Measurements from ENCODE around the gene SYT11.
"Not testable (repeated sequence)": the region's sequence is repeated elsewhere in the genome, so short reads cannot be mapped to it uniquely, and the experiment has no call there.

The SYT11 gene

DNA sequence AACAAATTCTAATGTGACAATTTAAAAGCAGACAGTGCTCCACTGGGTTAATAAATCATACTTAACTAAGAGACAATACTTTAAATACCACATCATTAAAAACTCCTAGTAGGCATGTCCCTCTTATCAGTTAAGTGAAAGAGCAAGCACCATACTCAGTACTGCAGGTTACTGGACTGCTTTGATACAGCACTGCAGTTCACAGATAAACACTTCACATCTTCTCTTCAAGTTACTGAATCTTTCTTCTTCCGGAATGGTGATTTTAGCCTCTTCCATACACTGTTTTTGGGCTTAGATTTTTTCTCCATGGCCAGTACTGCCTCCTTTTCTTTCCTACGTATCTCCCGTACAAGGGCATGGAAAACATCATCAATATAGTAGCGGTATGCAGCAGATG, 40.8 kb downstream of the SYT11 start:
- H3K36me3 Mint-ChIP-seq (ENCODE audit: low read depth), result peaks cover 41% of the 10 kb centered on the region
- no peak for ATAC-seq
- H3K9me3 Mint-ChIP-seq, result no peaks in the 10 kb centered on the region
- no peak overlapping the region for H3K27ac Mint-ChIP-seq
- no peak for DNase-seq
- no peaks in the 10 kb centered on the region for H3K4me1 Mint-ChIP-seq
- H3K4me3 Mint-ChIP-seq, result no peak overlapping the region
- no peaks in the 10 kb centered on the region for H3K27me3 Mint-ChIP-seq

DNA sequence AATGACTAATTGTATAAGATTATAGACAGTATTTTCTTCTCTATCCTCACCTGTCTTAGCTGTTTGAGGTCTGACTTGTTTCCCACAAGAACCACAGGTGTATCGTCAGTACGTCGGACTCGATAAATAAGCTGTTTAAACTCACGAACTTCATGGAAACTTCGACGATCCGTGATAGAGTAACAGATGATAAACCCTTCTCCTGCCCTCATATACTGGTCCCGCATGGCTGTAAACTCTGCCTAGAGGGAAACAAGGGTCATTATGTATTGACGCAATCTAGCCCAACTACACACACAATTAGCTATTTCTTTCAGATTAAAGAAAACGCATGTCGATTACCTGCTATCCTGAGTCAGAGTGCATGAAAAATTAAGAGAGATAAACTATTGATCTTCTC, 44.9 kb downstream of the SYT11 start:
- H3K36me3 Mint-ChIP-seq (ENCODE audit: low read depth), result peaks cover 44% of the 10 kb centered on the region

DNA sequence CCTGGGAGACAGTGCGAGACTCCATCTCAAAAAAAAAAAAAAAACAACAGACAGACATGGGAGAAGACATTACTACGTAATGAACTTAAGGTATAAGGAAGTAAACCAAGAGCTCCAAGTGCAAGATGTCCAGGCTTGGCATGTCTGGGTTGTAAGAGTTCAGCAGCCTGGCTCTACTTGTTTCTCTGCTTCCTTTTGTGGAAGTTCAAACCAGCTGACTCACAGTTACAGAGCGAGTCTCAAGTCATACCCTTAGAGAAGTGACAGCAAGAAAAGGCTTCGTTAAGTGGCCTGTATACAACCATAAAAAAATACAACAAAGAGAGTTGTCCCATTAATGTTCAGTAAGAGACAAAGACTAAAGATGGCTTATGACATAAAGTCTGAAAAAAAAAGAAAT, 50.5 kb downstream of the SYT11 start:
- DNase-seq, result no peak
- no peak for ATAC-seq
- Mint-ChIP-seq H3K36me3 (ENCODE audit: low read depth) (peaks cover 52% of the 10 kb centered on the region), H3K4me3 (peak overlapping the region; percentile 87), H3K4me1 (peaks cover 27% of the 10 kb centered on the region), H3K27me3 (no peaks in the 10 kb centered on the region), H3K27ac (peak overlapping the region; percentile 90), H3K9me3 (no peaks in the 10 kb centered on the region)

More for the DNA sequence above, 44.9 kb downstream of the SYT11 start:
- no peak for ATAC-seq
- Mint-ChIP-seq H3K9me3 (no peaks in the 10 kb centered on the region), H3K27me3 (no peaks in the 10 kb centered on the region), H3K4me1 (peaks cover under 1% of the 10 kb centered on the region), H3K27ac (no peak overlapping the region), H3K4me3 (no peak overlapping the region)
- no peak for DNase-seq

DNA sequence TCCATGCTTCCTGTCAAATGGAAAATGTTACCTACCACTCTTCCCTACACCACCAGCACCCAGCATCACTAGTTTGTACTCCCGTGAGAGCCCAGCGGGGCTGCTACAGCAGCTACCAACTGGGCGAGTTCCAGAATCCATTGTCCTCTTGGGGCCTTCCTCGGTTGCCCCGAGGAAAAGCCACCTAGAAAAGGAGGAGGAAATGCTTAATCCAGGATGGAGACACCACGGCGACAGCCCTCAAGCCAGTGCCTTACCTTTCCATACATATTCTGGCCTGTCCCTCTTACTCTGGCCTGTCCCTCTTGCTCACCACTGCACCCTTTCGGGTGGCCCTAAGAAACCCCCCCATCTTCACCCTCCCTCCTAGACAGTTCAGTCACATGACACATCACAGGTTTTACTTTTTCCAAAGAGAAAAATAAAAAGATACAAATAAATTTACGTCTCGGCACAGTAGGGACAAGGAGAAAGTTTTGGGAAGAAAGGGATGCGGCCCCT, 51.3 kb downstream of the SYT11 start:
- Mint-ChIP-seq H3K36me3 (ENCODE audit: low read depth) (peaks cover 57% of the 10 kb centered on the region), H3K4me1 (peaks cover 27% of the 10 kb centered on the region)
- ATAC-seq, result no peak

DNA sequence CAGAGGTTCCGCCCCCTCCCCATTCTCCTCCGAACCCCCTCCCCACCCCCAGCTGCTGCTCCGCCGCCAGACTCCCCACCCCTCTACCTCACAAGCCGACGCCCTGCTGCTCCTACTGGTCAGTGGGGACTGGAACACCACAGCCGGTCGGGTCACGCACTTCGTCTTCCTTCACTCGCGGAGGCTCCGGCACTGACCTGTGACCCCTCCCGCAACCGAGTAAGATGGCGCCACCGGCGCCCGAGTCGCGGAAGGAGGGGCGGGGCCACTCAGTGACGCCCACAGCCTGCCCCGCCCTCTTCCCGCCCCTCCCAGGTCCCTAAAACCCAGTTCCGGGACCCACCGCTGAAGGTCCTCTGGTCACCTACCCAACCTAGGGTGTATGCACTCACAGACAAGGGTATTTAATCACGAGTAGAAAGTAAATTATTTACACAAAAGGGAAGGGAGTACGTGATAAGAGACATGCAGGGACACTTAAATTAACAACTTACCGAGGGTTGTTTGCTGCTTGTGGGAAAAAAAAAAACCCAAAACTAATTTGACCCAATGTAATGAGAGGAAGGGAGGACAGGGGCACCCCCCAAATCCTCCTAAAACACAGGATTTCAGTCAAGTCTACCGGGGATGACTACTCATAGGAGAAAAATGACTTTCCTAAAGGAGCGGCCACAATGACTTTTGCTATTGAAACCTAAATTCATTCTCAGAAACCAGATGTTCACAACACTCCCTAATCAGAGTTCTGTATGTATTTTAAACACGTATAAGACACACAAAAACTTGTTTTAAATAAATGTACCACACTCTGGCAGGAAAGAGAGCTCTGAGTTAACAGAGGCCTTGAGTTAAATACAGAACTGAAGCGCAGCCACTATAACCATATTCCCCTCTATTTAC, 52.0 kb downstream of the SYT11 start, which contains the start of gene RIT1:
TSS of gene RIT1 (minus strand) at position 194 of the 900 bp plus-strand sequence. CDS start 588 bp downstream, outside the sequence.
- Mint-ChIP-seq H3K4me3 (peak within 1 kb of the TSS; percentile 87), H3K27ac (peak within 1 kb of the TSS; percentile 90), H3K27me3 (no peaks in the 10 kb centered on the region), H3K9me3 (no peaks in the 10 kb centered on the region), H3K4me1 (peaks cover 27% of the 10 kb centered on the region), H3K36me3 (ENCODE audit: low read depth) (peaks cover 62% of the 10 kb centered on the region)
- DNase-seq, result peak; percentile 90
- ATAC-seq, result peak; percentile 85

More for the DNA sequence above, 51.3 kb downstream of the SYT11 start:
- no peaks in the 10 kb centered on the region for H3K9me3 Mint-ChIP-seq
- peak; percentile 15 for DNase-seq
- no peaks in the 10 kb centered on the region for H3K27me3 Mint-ChIP-seq
- H3K4me3 Mint-ChIP-seq, result peak overlapping the region; percentile 87
- H3K27ac Mint-ChIP-seq, result peak overlapping the region; percentile 90

DNA sequence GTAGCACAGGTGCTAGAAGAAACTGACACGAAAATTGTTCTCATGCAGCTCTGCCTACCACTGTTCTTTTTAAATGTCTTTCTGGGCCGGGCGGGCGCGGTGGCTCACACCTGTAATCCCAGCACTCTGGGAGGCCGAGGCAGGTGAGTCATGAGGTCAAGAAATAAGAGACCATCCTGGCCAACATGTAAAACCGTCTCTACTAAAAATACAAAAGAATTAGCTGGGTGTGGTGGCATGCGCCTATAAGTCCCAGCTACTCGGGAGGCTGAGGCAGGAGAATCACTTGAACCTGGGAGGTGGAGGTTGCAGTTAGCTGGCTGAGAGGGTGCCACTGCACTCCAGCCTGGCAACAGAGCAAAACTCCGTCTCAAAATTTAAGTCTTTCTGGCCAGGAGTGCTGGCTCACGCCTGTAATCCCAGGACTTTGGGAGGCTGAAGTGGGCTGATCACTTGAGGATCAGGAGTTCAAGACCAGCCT, 52.7 kb downstream of the SYT11 start:
- Mint-ChIP-seq H3K36me3 (ENCODE audit: low read depth) (peaks cover 69% of the 10 kb centered on the region), H3K4me3 (peak overlapping the region; percentile 87), H3K4me1 (peaks cover 27% of the 10 kb centered on the region), H3K27ac (peak overlapping the region; percentile 90), H3K27me3 (no peaks in the 10 kb centered on the region), H3K9me3 (no peaks in the 10 kb centered on the region)
- no peak for ATAC-seq
- peak; percentile 9 for DNase-seq

DNA sequence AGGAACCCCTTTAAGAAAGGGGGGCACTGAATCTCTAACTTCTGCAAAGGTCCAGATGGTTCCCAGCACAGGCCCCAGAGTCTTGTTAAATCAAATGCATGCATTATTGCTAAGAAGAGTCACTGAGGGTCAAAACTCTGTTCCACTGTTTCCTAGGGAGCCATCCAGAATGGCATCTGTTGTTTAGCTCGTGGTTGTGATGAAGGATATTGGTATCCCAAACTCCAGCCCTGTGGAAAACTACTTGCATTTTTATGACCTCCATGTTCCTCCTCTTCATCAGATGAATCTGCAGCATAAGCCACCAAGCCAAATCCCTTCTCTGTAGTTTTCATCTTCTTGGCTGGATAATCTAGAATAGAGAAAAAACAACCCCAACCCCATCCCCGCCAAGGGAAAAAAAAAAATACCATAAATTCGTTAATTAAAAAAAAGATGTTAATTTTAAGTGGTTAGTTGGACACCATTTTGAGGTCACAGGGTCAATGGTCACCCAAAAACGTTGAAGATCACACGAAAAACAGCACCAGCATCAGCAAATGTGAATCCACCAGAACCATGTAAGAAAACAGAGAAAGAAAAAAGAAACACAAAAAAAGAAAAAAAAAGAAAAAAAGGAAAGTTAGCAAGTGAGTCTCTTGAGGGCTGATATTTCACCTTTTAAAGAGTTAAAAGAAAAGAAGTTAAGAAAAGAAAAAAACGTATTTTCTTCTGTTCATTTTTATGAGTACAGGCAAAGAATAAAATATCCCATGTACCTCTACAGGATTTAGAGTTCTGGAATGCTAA, 54.8 kb downstream of the SYT11 start:
- ATAC-seq (no peak), DNase-seq (no peak)
- Mint-ChIP-seq H3K4me3 (no peak overlapping the region), H3K4me1 (peaks cover 30% of the 10 kb centered on the region), H3K27ac (no peak overlapping the region), H3K36me3 (ENCODE audit: low read depth) (peaks cover 70% of the 10 kb centered on the region), H3K9me3 (no peaks in the 10 kb centered on the region), H3K27me3 (no peaks in the 10 kb centered on the region)

DNA sequence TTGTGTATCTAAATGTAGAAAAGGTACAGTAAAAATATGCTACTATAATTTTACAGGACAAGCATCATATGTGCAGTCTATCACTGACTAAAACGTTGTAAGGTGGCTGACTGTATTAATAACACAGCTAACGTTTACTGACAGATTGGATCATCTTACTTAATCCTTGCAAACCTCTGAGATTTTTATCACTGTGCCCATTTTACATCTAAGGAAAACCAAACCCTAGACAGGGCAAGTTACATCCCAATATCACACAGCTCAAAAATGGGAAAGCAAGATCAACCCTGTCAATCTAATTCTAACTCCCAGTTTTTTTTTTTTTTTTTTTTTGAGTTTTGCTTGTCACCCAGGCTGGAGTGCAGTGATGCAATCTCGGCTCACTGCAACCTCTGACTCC, 59.3 kb downstream of the SYT11 start:
- H3K4me3 Mint-ChIP-seq, result no peak overlapping the region
- no peak overlapping the region for H3K27ac Mint-ChIP-seq
- peaks cover 74% of the 10 kb centered on the region for H3K36me3 Mint-ChIP-seq (ENCODE audit: low read depth)
- peaks cover 5% of the 10 kb centered on the region for H3K4me1 Mint-ChIP-seq
- DNase-seq (no peak), ATAC-seq (no peak)
- H3K9me3 Mint-ChIP-seq, result no peaks in the 10 kb centered on the region
- H3K27me3 Mint-ChIP-seq, result no peaks in the 10 kb centered on the region

DNA sequence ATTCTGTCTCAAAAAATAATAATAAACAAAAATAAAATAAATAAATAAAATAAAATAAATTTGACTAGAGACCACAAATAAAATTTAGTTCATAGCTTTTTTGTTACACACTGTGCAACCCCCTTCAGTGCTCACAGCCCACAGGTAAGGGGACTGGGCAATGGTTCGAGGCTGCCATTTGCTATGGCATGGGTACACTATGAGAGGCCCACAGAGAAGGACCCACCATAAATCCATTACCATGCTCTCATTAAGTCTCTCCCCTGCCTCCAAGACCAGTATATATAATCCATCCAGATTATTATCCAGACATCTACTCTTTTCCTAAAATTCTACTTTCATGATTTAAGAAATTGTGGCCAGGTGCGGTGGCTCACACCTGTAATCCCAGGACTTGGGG, 60.4 kb downstream of the SYT11 start:
- Mint-ChIP-seq H3K4me1 (peaks cover 5% of the 10 kb centered on the region), H3K27ac (no peak overlapping the region), H3K9me3 (no peaks in the 10 kb centered on the region), H3K27me3 (no peaks in the 10 kb centered on the region), H3K4me3 (no peak overlapping the region), H3K36me3 (ENCODE audit: low read depth) (peaks cover 68% of the 10 kb centered on the region)
- no peak for ATAC-seq
- DNase-seq, result no peak

DNA sequence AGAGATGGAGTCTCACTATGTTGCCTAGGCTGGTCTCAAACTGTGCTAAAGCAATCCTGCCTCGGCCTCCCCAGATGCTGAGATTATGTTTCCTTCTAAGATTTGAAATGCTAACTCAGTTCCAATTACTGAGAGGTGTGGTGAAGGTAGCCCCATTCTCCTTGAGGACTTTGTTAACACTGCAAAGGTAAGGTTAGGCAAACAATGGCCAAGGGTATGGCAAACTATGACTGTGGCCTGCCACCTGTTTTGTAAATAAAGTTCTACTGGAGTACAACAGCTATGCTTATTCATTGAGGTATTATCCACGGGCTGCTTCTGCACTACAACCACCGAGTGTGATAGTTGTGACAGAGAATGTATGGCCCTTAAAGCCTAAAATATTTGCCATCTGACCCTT, 61.4 kb downstream of the SYT11 start:
- Mint-ChIP-seq H3K27ac (no peak overlapping the region), H3K4me3 (no peak overlapping the region), H3K9me3 (no peaks in the 10 kb centered on the region), H3K36me3 (ENCODE audit: low read depth) (peaks cover 68% of the 10 kb centered on the region), H3K4me1 (peaks cover 5% of the 10 kb centered on the region), H3K27me3 (no peaks in the 10 kb centered on the region)
- DNase-seq (no peak), ATAC-seq (no peak)

DNA sequence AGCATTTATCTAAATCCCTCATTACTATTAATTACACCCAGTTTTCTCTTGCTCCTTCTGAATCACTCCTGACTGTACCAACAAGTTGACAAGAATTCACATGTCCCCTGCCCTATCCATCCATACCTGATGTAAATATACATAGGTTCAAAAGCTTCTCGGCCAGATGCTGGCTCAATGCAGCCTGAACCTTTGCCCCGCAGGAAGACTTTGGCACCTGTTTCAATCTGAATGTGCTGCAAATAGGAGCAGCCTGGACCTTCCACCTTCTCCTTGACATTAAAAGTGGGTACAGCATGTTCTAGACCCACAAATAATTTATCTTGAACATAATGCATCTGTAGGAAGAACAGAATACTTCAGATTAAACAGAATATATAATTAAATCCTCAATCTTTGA, 66.1 kb downstream of the SYT11 start:
- Mint-ChIP-seq H3K4me1 (peaks cover 21% of the 10 kb centered on the region), H3K36me3 (ENCODE audit: low read depth) (peaks cover 74% of the 10 kb centered on the region), H3K9me3 (no peaks in the 10 kb centered on the region), H3K27me3 (no peaks in the 10 kb centered on the region), H3K4me3 (no peak overlapping the region), H3K27ac (no peak overlapping the region)
- no peak for ATAC-seq
- DNase-seq, result no peak

DNA sequence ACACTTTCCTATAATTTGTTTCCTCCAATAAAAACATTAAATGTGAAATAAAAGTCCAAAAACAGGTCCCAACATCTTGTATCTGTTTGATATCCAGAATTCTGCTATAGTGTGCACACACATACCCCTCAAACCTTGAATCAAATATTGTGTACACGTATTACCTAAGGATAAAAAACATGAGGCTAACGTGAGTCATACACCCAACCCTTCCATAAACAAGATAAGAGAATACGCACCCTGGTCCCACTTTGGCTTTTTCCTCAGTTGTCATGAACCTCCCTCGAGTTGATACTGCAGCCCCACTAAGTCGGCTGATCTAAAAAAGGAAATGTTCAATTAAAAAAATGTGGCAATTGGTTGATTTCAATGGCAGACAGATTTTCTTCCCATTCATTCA, 69.7 kb downstream of the SYT11 start:
- ATAC-seq (no peak), DNase-seq (no peak)
- Mint-ChIP-seq H3K27me3 (no peaks in the 10 kb centered on the region), H3K9me3 (no peaks in the 10 kb centered on the region), H3K27ac (peak overlapping the region; percentile 57), H3K4me3 (no peak overlapping the region), H3K36me3 (ENCODE audit: low read depth) (peaks cover 67% of the 10 kb centered on the region), H3K4me1 (peaks cover 45% of the 10 kb centered on the region)

DNA sequence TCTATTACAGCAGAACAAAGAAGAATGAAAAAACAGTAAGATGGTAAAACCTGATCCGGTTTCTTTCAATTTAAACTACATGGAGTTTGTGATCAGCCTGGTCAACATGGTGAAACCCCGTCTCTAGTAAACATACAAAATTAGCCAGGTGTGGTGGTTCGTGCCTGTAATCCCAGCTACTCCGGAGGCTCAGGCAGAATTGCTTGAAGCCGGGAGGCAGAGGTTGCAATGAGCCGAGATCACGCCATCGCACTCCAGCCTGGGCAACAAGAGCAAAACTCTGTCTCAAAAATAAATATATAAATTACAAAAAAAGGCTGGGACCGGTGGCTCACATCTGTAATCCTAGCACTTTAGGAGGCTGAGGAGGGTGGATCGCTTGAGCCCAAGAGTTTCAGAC, 71.4 kb downstream of the SYT11 start:
- not testable (repeated sequence) for H3K9me3 Mint-ChIP-seq, H3K4me3 Mint-ChIP-seq, H3K27me3 Mint-ChIP-seq, DNase-seq, ATAC-seq
- Mint-ChIP-seq H3K4me1 (peaks cover 45% of the 10 kb centered on the region), H3K27ac (peak overlapping the region; percentile 73), H3K36me3 (ENCODE audit: low read depth) (peaks cover 61% of the 10 kb centered on the region)

DNA sequence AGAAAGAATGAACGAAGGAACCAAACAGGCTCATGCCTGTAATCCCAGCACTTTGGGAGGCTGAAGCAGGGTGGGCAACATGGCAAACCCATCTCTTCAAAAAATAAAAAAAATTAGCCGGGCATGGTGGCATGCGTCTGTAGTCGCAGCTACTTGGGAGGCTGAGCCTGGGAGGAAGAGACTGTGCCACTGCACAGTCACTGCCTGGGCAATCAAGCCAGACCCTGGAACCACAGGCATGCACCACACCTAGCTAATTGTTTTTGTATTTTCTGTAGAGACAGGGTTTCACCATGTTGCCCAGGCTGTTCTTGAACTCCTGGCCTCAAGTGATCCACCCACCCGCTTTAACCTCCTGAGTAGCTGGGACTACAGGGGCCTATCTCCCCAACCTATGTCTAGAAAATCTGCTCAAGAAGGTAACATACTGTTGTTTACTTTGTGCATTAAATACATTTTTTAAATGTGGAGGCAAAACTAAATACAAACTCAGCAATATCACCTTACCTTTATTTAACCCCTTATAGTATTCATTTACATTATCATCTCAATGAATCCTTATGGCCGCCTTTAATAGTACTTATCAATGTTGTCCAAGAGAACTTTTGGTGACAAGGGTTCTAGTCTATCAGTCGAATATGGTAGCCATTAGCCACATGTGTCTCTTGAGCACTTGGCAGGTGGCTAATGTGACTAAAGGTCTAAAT, 72.1 kb downstream of the SYT11 start:
- ATAC-seq (no peak), DNase-seq (no peak)
- H3K36me3 Mint-ChIP-seq (ENCODE audit: low read depth), result peaks cover 54% of the 10 kb centered on the region
- no peak overlapping the region for H3K4me3 Mint-ChIP-seq
- H3K27ac Mint-ChIP-seq, result peak overlapping the region; percentile 74
- no peaks in the 10 kb centered on the region for H3K27me3 Mint-ChIP-seq
- no peaks in the 10 kb centered on the region for H3K9me3 Mint-ChIP-seq
- peaks cover 49% of the 10 kb centered on the region for H3K4me1 Mint-ChIP-seq
